Prostate gland (tissue), 2 donors: Measurements from ENCODE around the gene SLC38A5. TPM values are rescaled to one million over a fixed set of nuclear protein-coding genes. Genes with fewer than 3 reads are reported as not detected.
A peak's percentile ranks its signal among the peaks of the same experiment; 100 is the strongest.

Source experiments
- DNase-seq: peaks from one replicate; pipeline ENCODE4 v3.0.0-alpha.2; 2019; ENCODE audit warnings: low spot score
- H3K27ac ChIP-seq, 2 donors: fragments of 200-600 bp; sonication (generic); 2 replicates each; pipeline ENCODE4 v1.5.1; 2017 to 2019
- H3K27me3 ChIP-seq: fragments of 200-600 bp; sonication (generic); replicated peaks from 2 replicates; pipeline ENCODE4 v1.5.1; 2019; ENCODE audit not compliant: insufficient read depth
- H3K36me3 ChIP-seq, 2 donors: fragments of 200-600 bp; sonication (generic); 1 replicate in 1 of 2; 2 replicates in 1 of 2; pipeline versions ENCODE4 v1.5.1 to v1.8.1; 2017 to 2019
- H3K4me1 ChIP-seq: fragments of 200-600 bp; sonication (generic); replicated peaks from 2 replicates; pipeline ENCODE4 v1.5.1; 2019
- H3K4me3 ChIP-seq, 2 donors: fragments of 200-600 bp; sonication (generic); 2 replicates each; pipeline ENCODE4 v1.5.1; 2017 to 2019
- H3K9me3 ChIP-seq: fragments of 200-600 bp; sonication (generic); 2 replicates; pipeline ENCODE4 v1.5.1; 2017
- CTCF ChIP-seq, 4 experiments: fragments of 200-600 bp in 2 of 4; fragments of 450-650 bp in 2 of 4; sonication (generic) in 2 of 4; IDR thresholded peaks; 1 replicate in 3 of 4; 2 replicates in 1 of 4; pipeline ENCODE4 v1.5.1; 2016 to 2019; ENCODE audit warnings: antibody characterized with exemption in 4 of 4, mild to moderate bottlenecking in 2 of 4, moderate library complexity in 2 of 4
- POLR2A ChIP-seq: fragments of 450-650 bp; IDR thresholded peaks from one replicate; pipeline ENCODE4 v1.6.1; 2016; ENCODE audit warnings: antibody characterized with exemption, mild to moderate bottlenecking
- POLR2AphosphoS5 ChIP-seq: sonication (generic); formaldehyde crosslinking; IDR thresholded peaks from one replicate; pipeline ENCODE4 v1.6.1; 2017; ENCODE audit warnings: antibody characterized with exemption
- WGBS: methylation state at CpG from one replicate; pipeline ENCODE4 v1.1.5; 2018; 5-methylcytosine and 5-hydroxymethylcytosine counted together
- intact Hi-C: fragments of 100-400 bp; cut with DNase I; formaldehyde crosslinking; loops from one replicate; pipeline ENCODE4 v1.14.2; 2022
- total RNA-seq, 2 donors: library from RNA; depleted of rRNA; stranded (reverse); fragments of >200 nt; gene quantifications; one replicate each; pipeline ENCODE4 v1.1.0, GENCODE V29; 2016

The SLC38A5 gene
- total RNA-seq, 2 donors from 2014 or later: 3.0 to 6.2 TPM

GRCh38 chrX:48514868-48515460 lies 44.9 kb upstream of the SLC38A5 start:
- Histone ChIP-seq H3K4me3 (no peak overlapping the region), H3K36me3 (no peaks in the 10 kb centered on the region), H3K27me3 (no peaks in the 10 kb centered on the region), H3K27ac (no peak overlapping the region), H3K9me3 (no peaks in the 10 kb centered on the region), H3K4me1 (no peaks in the 10 kb centered on the region)
- no peak for TF ChIP-seq POLR2A
- TF ChIP-seq POLR2AphosphoS5: no peak
- no peak for TF ChIP-seq CTCF (IDR thresholded peaks at IDR 0.05)
- 97% methylated on average over 9 of the region's 9 CpGs for WGBS
- no peak for DNase-seq
- intact Hi-C loops: no loop called here

DNA sequence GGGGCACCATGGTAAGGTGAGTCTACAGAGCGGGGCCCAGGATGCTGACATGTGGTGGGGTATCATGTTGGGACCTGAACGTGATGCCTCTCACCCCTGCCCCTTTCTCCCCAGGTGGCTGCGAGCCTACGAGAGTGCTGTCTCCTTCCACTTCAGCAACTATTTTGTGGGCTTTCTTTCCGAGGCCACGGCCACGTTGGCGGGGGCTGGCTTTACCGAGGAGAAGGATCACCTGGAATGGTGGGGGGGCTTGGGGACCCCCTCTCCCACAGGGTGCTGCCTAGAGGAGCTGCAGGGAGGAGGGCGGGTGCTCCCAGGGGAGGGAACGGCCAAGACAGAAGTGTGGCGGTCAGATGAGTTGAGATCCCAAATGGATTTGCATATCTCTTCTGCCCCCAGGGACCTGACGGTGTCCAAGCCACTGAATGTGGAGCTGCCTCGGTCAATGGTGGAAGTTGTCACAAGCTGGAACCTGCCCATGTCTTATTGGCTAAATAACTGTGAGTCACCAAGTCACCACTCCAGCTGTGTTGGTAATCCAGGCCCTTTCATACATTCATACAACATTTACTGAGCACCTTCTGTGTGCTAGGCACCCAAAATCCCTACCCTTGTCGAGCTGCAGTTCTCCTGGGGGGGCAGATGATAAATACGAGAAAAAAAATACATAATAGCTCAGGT lies 44.2 kb upstream of the SLC38A5 start:
- Histone ChIP-seq H3K36me3 (no peaks in the 10 kb centered on the region), H3K9me3 (no peaks in the 10 kb centered on the region), H3K27me3 (no peaks in the 10 kb centered on the region), H3K4me1 (no peaks in the 10 kb centered on the region), H3K27ac (no peak overlapping the region), H3K4me3 (no peak overlapping the region)
- TF ChIP-seq POLR2AphosphoS5 (no peak), POLR2A (no peak), CTCF (IDR thresholded peaks at IDR 0.05) (no peak)
- no peak for DNase-seq
- WGBS: 68% methylated on average over 13 of the region's 16 CpGs
- intact Hi-C loops: no loop called here

GRCh38 chrX:48513670-48514069 lies 43.6 kb upstream of the SLC38A5 start:
- Histone ChIP-seq H3K4me3 (no peak overlapping the region), H3K27me3 (no peaks in the 10 kb centered on the region), H3K9me3 (no peaks in the 10 kb centered on the region), H3K27ac (no peak overlapping the region), H3K36me3 (no peaks in the 10 kb centered on the region), H3K4me1 (no peaks in the 10 kb centered on the region)
- intact Hi-C loops: no loop called here
- no peak for DNase-seq
- WGBS: 81% methylated on average over 3 of the region's 4 CpGs
- no peak for TF ChIP-seq POLR2A
- TF ChIP-seq CTCF (IDR thresholded peaks at IDR 0.05): no peak
- TF ChIP-seq POLR2AphosphoS5: no peak

- H3K36me3 ChIP-seq: no peaks in the 10 kb centered on the region
- no peaks in the 10 kb centered on the region for H3K9me3 ChIP-seq
- no peak overlapping the region for H3K27ac ChIP-seq
- no peak for DNase-seq
- TF ChIP-seq CTCF (IDR thresholded peaks at IDR 0.05) (no peak), POLR2AphosphoS5 (no peak), POLR2A (no peak)
- no peaks in the 10 kb centered on the region for H3K27me3 ChIP-seq
- intact Hi-C loops: no loop called here
- no peaks in the 10 kb centered on the region for H3K4me1 ChIP-seq
- H3K4me3 ChIP-seq: no peak overlapping the region
- WGBS: 90% methylated on average over 10 of the region's 20 CpGs
Observed at GRCh38 chrX:48512371-48512935, 42.4 kb upstream of the SLC38A5 start.

DNA sequence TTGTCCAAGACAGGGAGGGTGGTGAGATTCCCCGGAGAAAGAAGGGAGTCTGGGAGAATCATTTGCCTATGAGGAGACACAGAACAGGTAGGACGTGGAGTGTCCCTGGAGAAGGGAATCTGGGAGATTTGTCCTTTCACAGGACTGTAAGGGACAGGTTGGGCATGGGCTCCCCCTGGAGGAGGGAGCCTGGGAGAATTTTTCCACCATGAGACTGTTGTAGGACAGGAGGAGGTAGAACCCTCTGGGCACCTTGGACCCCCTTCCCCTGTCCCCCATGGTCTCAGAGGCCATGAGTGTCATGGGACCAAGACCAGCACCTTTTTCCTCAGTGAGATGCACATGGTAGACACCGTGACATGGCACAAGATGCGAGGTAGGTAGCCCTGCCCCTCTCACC lies 41.5 kb upstream of the SLC38A5 start:
- Histone ChIP-seq H3K9me3 (no peaks in the 10 kb centered on the region), H3K36me3 (no peaks in the 10 kb centered on the region), H3K27ac (no peak overlapping the region), H3K4me3 (no peak overlapping the region), H3K4me1 (no peaks in the 10 kb centered on the region), H3K27me3 (no peaks in the 10 kb centered on the region)
- TF ChIP-seq CTCF (IDR thresholded peaks at IDR 0.05): peak in 2 of 4 experiments; percentile 15 to 23
- no peak for TF ChIP-seq POLR2AphosphoS5
- no peak for TF ChIP-seq POLR2A
- DNase-seq: no peak
- intact Hi-C loops: no loop called here
- WGBS: 69% methylated on average over 4 of the region's 4 CpGs
